ENCODE results near the gene PLCD4.

- no peak for TF ChIP-seq CTCF (IDR thresholded peaks at IDR 0.05; ENCODE audit: control extremely low read depth in 1 of 3, insufficient read depth in 1 of 3, low read depth in 1 of 3, low read length in 3 of 3)
- TF ChIP-seq HDAC6 (IDR thresholded peaks at IDR 0.05; ENCODE audit: low read depth, low read length): no peak
- TF ChIP-seq POLR2AphosphoS5 (IDR thresholded peaks at IDR 0.05; ENCODE audit: low read depth, low read length): no peak
- no peak for TF ChIP-seq RXRA (IDR thresholded peaks at IDR 0.05; ENCODE audit: insufficient read depth, low read depth, low read length)
- TF ChIP-seq CBX8 (IDR thresholded peaks at IDR 0.05; ENCODE audit: borderline replicate concordance, low read depth, low read length): no peak
- TF ChIP-seq JUND (IDR thresholded peaks at IDR 0.05; ENCODE audit: low read length): no peak
- TF ChIP-seq TEAD4 (IDR thresholded peaks at IDR 0.05; ENCODE audit: low read depth, low read length): no peak
- no peak for TF ChIP-seq CEBPB (IDR thresholded peaks at IDR 0.05; ENCODE audit: low read depth, low read length)
- TF ChIP-seq POLR2A (IDR thresholded peaks at IDR 0.05; ENCODE audit: control extremely low read depth in 1 of 2, low read depth in 2 of 2, low read length in 2 of 2): no peak
These were observed 48.1 kb downstream of the PLCD4 start for GRCh38 chr2:218655751-218656150.
